K562 (cell line): ENCODE measurements around the gene NR3C2. TPM values are rescaled to one million over a fixed set of nuclear protein-coding genes. Genes with fewer than 3 reads are reported as not detected.

Experiments used
- ATAC-seq: fragments of 200-7000 bp; cut with Tn5 transposase; 3 replicates; pipeline ENCODE4 v1.9.1; 2020; ENCODE audit warnings: moderate library complexity
- BruUV-seq: library from RNA; stranded (reverse); fragments of 400-500 nt; replicated peaks from 2 replicates; lab custom pipeline; 2021; lab: Mats Ljungman, UMichigan
- CTCF ChIA-PET: fragments of 300-600 bp; formaldehyde crosslinking; extraction: SDS; loops from one replicate; lab custom pipeline; 2021; ENCODE audit warnings: low intra/inter-chr PET ratio; lab: Yijun Ruan, JAX
- POLR2A ChIA-PET: fragments of 300-600, 350-650 bp; sonication (Branson Sonifier 250); formaldehyde crosslinking; extraction: SDS; loops from one replicate; lab custom pipeline; 2021; ENCODE audit warnings: antibody characterized with exemption, inconsistent platforms; lab: Yijun Ruan, JAX
- DNase-seq, 4 experiments: peaks; one replicate each; pipeline versions ENCODE4 v3.0.0 to v3.0.0-alpha.2; 2011 to 2018; ENCODE audit warnings: low spot score in 3 of 4, mixed read lengths in 3 of 4; ENCODE audit errors: extremely low read depth in 1 of 4
- FAIRE-seq: peaks from 2 replicates; lab custom pipeline; 2011; peaks lifted over from hg19 to GRCh38; lab: Jason Lieb, UNC
- H2AFZ ChIP-seq: 2 replicates; pipeline ENCODE4 v1.6.0; 2011; ENCODE audit warnings: low read depth, low read length, control low read depth, inconsistent platforms
- H3K27ac ChIP-seq: fragments of 200-600 bp; 3 replicates; pipeline ENCODE4 v1.8.0; 2011; ENCODE audit warnings: low read depth, mild to moderate bottlenecking, control low read depth, inconsistent platforms, low read length, moderate library complexity, mixed read lengths; ENCODE audit errors: extremely low read depth
- H3K27me3 ChIP-seq, 2 experiments: fragments of 300-600 bp in 1 of 2; 2 replicates in 1 of 2; 3 replicates in 1 of 2; pipeline versions ENCODE4 v1.6.0 to v1.8.0; 2011; ENCODE audit warnings: inconsistent platforms in 2 of 2, low read length in 2 of 2, mild to moderate bottlenecking in 1 of 2, mixed read lengths in 1 of 2, moderate library complexity in 1 of 2; ENCODE audit not compliant: control insufficient read depth in 2 of 2, insufficient read depth in 2 of 2
- H3K36me3 ChIP-seq: fragments of 300-600 bp; 3 replicates; pipeline ENCODE4 v1.8.0; 2011; ENCODE audit warnings: mild to moderate bottlenecking, low read length, inconsistent platforms; ENCODE audit not compliant: control insufficient read depth, insufficient read depth
- H3K4me1 ChIP-seq, 2 experiments: fragments of 200-600 bp in 1 of 2; replicated peaks in 1 of 2; 2 replicates in 1 of 2; 3 replicates in 1 of 2; pipeline versions ENCODE4 v1.5.1 to v1.8.0; 2011; ENCODE audit warnings: inconsistent platforms in 2 of 2, low read length in 2 of 2, mild to moderate bottlenecking in 1 of 2, mixed read lengths in 1 of 2, moderate library complexity in 1 of 2; ENCODE audit not compliant: control insufficient read depth in 2 of 2, insufficient read depth in 2 of 2
- H3K4me2 ChIP-seq: 2 replicates; pipeline ENCODE4 v1.6.1; 2011; ENCODE audit warnings: low read length, control low read depth, inconsistent platforms, mixed read lengths; ENCODE audit not compliant: insufficient read depth
- H3K4me3 ChIP-seq: fragments of 200-600 bp; sonication (generic), shearing (Covaris generic); 2 replicates; pipeline ENCODE4 v1.5.1; 2016; ENCODE audit warnings: control low read depth, inconsistent platforms
- H3K79me2 ChIP-seq: fragments of 200-600 bp; 3 replicates; pipeline ENCODE4 v1.8.0; 2011; ENCODE audit warnings: low read length, inconsistent platforms; ENCODE audit not compliant: control insufficient read depth, insufficient read depth
- H3K9ac ChIP-seq, 2 experiments: 2 replicates each; pipeline versions ENCODE4 v1.6.0 to v1.6.1; 2011; ENCODE audit warnings: low read depth in 2 of 2, low read length in 2 of 2, control low read depth in 1 of 2, inconsistent platforms in 1 of 2, mild to moderate bottlenecking in 1 of 2, mixed read lengths in 1 of 2; ENCODE audit not compliant: insufficient read depth in 1 of 2
- H3K9me1 ChIP-seq: one replicate; pipeline ENCODE4 v1.6.0; 2011; ENCODE audit warnings: inconsistent platforms, mild to moderate bottlenecking, low read length, moderate library complexity; ENCODE audit not compliant: control insufficient read depth, insufficient read depth
- H3K9me3 ChIP-seq: replicated peaks from 2 replicates; pipeline ENCODE4 v1.5.1; 2011; ENCODE audit warnings: low read depth, low read length, inconsistent platforms; ENCODE audit not compliant: control insufficient read depth, insufficient read depth
- H4K20me1 ChIP-seq: replicated peaks from 2 replicates; pipeline ENCODE4 v1.6.1; 2011; ENCODE audit warnings: low read length, inconsistent platforms, mixed read lengths; ENCODE audit not compliant: control insufficient read depth, insufficient read depth
- HMG20B ChIP-seq: fragments of 250-450 bp; sonication (Bioruptor Pico); IDR thresholded peaks from 2 replicates; pipeline ENCODE4 v1.5.0; 2021; ENCODE audit warnings: mild to moderate bottlenecking
- LARP7 ChIP-seq: fragments of 450-650 bp; IDR thresholded peaks from 2 replicates; pipeline ENCODE4 v1.6.1; 2016
- NELFE ChIP-seq: IDR thresholded peaks from 2 replicates; pipeline ENCODE4 v1.6.1; 2011; ENCODE audit warnings: mild to moderate bottlenecking; ENCODE audit not compliant: insufficient read depth, insufficient read length
- PCBP2 ChIP-seq: fragments of 200-400 bp; formaldehyde crosslinking; IDR thresholded peaks from 2 replicates; pipeline ENCODE4 v1.6.1; 2018; ENCODE audit warnings: low read length, low read depth, mild to moderate bottlenecking, moderate library complexity; ENCODE audit not compliant: poor library complexity, severe bottlenecking
- RBM22 ChIP-seq: fragments of 200-400 bp; formaldehyde crosslinking; IDR thresholded peaks from 2 replicates; pipeline ENCODE4 v1.6.1; 2018; ENCODE audit warnings: low read length, low read depth; ENCODE audit not compliant: poor library complexity, severe bottlenecking
- RNF2 ChIP-seq: sonication (generic); IDR thresholded peaks from 2 replicates; pipeline ENCODE4 v1.6.1; 2016
- SLC30A9 ChIP-seq: fragments of 250-450 bp; sonication (Bioruptor Pico); IDR thresholded peaks from 2 replicates; pipeline ENCODE4 v1.8.0; 2022; ENCODE audit warnings: mild to moderate bottlenecking, moderate library complexity
- TEAD2 ChIP-seq: fragments of 450-650 bp; IDR thresholded peaks from 2 replicates; pipeline ENCODE4 v1.6.1; 2016; ENCODE audit warnings: missing genetic modification characterization, control low read depth, missing compliant biosample characterization
- ZNF134 ChIP-seq: fragments of 250-450 bp; sonication (Bioruptor Pico); conservative IDR thresholded peaks from 2 replicates; pipeline ENCODE4 v1.4.0; 2020
- WGBS: fragments of 100-300 bp; shearing (Covaris generic); methylation state at CpG from one replicate; pipeline ENCODE4 v1.1.6; 2016; ENCODE audit warnings: low coverage, mixed read lengths; ENCODE audit not compliant: insufficient coverage; ENCODE audit errors: missing lambda C conversion rate; 5-methylcytosine and 5-hydroxymethylcytosine counted together
- in situ Hi-C: fragments of 300-500 bp; cut with MboI; formaldehyde crosslinking; loops from 4 replicates; pipeline ENCODE4 v1.15.0; 2018; ENCODE audit warnings: inconsistent platforms, mixed read lengths
- intact Hi-C: fragments of 100-400 bp; cut with micrococcal nuclease; formaldehyde crosslinking; loops from 2 replicates; pipeline ENCODE4 v1.14.2; 2022
- polyA plus RNA-seq, 8 experiments: library from polyadenylated mRNA; depleted of rRNA in 4 of 8; stranded (reverse) in 5 of 8; unstranded in 3 of 8; fragments of >200 nt; fragmentation: Nextera tagmentation in 2 of 8; fragmentation: Illumina TruSeq in 1 of 8; extraction: Ambion mirVana in 2 of 8; extraction: Trizol in 1 of 8; gene quantifications; 2 replicates each; pipeline versions ENCODE4 v1.2.1 to v1.2.3, GENCODE V29; 2011 to 2014; ENCODE audit warnings: inconsistent platforms in 1 of 8, missing spikeins in 1 of 8
- total RNA-seq, 7 experiments: library from RNA; depleted of rRNA in 6 of 7; stranded (reverse); fragments of >200 nt in 6 of 7; fragmentation: Illumina TruSeq in 2 of 7; extraction: Trizol in 2 of 7; gene quantifications; 2 replicates each; pipeline versions ENCODE4 v1.2.1 to v1.2.3, GENCODE V29; 2011 to 2021; ENCODE audit warnings: low replicate concordance in 1 of 7
- TF ChIP-seq, protein P1 (sequence below): fragments of 250-450 bp; sonication (Bioruptor Pico); IDR thresholded peaks from 2 replicates; pipeline ENCODE4 v1.8.0; 2021; ENCODE audit warnings: borderline replicate concordance, mild to moderate bottlenecking, moderate library complexity; ENCODE audit not compliant: poor library complexity, severe bottlenecking
- TF ChIP-seq, protein P2 (sequence below): fragments of 250-450 bp; sonication (Bioruptor Pico); IDR thresholded peaks from 2 replicates; pipeline ENCODE4 v1.5.0; 2020; ENCODE audit warnings: mild to moderate bottlenecking, borderline replicate concordance
- TF ChIP-seq, protein P3 (sequence below), 2 experiments: IDR thresholded peaks; 2 replicates each; pipeline ENCODE4 v1.6.1; 2011; ENCODE audit warnings: borderline replicate concordance in 1 of 2, control low read depth in 1 of 2, low read depth in 1 of 2, low read length in 1 of 2, mild to moderate bottlenecking in 1 of 2, mixed read lengths in 1 of 2, moderate library complexity in 1 of 2; ENCODE audit not compliant: insufficient read depth in 1 of 2, insufficient read length in 1 of 2, poor library complexity in 1 of 2, severe bottlenecking in 1 of 2; ENCODE audit errors: extremely low read depth in 1 of 2
- TF ChIP-seq, protein P4 (sequence below): fragments of 250-450 bp; sonication (Bioruptor Pico); IDR thresholded peaks from 2 replicates; pipeline ENCODE4 v1.8.0; 2022; ENCODE audit warnings: moderate library complexity, mild to moderate bottlenecking, inconsistent platforms
- TF ChIP-seq, protein P5 (sequence below): sonication (generic); formaldehyde crosslinking; IDR thresholded peaks from 2 replicates; pipeline ENCODE4 v1.9.0; 2022; ENCODE audit warnings: mild to moderate bottlenecking, missing genetic modification reagents

Gene NR3C2
- total and polyA plus RNA-seq, 9 of the 15 experiments (the other 6 are each of a cell fraction or from before 2014, with no cell fraction given) = 0.01 to 0.28 (median 0.16) TPM; not detected in 2

DNA sequence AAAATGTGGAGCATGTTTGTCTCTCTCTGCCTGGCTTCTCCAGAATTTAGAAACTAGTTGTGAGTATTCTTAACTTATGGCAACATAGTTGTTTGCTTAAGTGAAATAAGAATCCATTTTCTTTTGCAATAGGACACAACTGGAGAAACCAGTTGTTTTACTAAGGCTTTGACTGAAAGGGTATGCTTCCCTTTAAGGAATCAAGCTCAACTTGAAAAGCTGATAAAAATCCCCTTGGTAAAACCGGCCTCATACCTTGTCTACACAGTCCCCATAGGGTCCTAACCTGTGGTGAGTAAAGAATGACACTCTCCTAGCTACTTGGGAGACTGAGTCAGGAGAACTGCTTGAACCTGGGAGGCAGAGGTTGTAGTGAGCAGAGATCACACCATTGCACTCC lies 139.8 kb downstream of the NR3C2 start:
- ChIA-PET CTCF (no interaction called here), POLR2A (no interaction called here)
- Histone ChIP-seq H3K9me1 (no peaks in the 10 kb centered on the region), H3K9ac (no peak overlapping the region), H2AFZ (no peak overlapping the region), H3K27me3 (no peaks in the 10 kb centered on the region), H3K4me2 (no peak overlapping the region), H3K79me2 (no peaks in the 10 kb centered on the region), H3K9me3 (no peaks in the 10 kb centered on the region), H4K20me1 (no peaks in the 10 kb centered on the region), H3K27ac (no peak overlapping the region), H3K36me3 (no peaks in the 10 kb centered on the region), H3K4me3 (no peak overlapping the region), H3K4me1 (no peaks in the 10 kb centered on the region)
- FAIRE-seq (no peak), DNase-seq (no peak), ATAC-seq (no peak)
- intact Hi-C loops (no loop called here), in situ Hi-C loops (no loop called here)
- TF ChIP-seq SLC30A9 (CRISPR knock-in tag) (no peak), HMG20B (CRISPR knock-in tag) (no peak), ZNF134 (CRISPR knock-in tag) (no peak), RNF2 (no peak), RBM22 (no peak), PCBP2 (no peak), LARP7 (no peak), NELFE (no peak), TEAD2 (tag) (no peak)
- TF ChIP-seq, protein P1, sequence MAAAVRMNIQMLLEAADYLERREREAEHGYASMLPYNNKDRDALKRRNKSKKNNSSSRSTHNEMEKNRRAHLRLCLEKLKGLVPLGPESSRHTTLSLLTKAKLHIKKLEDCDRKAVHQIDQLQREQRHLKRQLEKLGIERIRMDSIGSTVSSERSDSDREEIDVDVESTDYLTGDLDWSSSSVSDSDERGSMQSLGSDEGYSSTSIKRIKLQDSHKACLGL (CRISPR knock-in tag) = no peak
- TF ChIP-seq, protein P2, sequence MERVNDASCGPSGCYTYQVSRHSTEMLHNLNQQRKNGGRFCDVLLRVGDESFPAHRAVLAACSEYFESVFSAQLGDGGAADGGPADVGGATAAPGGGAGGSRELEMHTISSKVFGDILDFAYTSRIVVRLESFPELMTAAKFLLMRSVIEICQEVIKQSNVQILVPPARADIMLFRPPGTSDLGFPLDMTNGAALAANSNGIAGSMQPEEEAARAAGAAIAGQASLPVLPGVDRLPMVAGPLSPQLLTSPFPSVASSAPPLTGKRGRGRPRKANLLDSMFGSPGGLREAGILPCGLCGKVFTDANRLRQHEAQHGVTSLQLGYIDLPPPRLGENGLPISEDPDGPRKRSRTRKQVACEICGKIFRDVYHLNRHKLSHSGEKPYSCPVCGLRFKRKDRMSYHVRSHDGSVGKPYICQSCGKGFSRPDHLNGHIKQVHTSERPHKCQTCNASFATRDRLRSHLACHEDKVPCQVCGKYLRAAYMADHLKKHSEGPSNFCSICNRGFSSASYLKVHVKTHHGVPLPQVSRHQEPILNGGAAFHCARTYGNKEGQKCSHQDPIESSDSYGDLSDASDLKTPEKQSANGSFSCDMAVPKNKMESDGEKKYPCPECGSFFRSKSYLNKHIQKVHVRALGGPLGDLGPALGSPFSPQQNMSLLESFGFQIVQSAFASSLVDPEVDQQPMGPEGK = no peak
- TF ChIP-seq, protein P3, sequence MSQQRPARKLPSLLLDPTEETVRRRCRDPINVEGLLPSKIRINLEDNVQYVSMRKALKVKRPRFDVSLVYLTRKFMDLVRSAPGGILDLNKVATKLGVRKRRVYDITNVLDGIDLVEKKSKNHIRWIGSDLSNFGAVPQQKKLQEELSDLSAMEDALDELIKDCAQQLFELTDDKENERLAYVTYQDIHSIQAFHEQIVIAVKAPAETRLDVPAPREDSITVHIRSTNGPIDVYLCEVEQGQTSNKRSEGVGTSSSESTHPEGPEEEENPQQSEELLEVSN (IDR thresholded peaks at IDR 0.05; ENCODE audit: borderline replicate concordance in 1 of 2, extremely low read depth in 1 of 2, insufficient read depth in 1 of 2, insufficient read length in 1 of 2, low read depth in 1 of 2, low read length in 1 of 2, poor library complexity in 1 of 2, severe bottlenecking in 1 of 2) = no peak
- TF ChIP-seq, protein P4, sequence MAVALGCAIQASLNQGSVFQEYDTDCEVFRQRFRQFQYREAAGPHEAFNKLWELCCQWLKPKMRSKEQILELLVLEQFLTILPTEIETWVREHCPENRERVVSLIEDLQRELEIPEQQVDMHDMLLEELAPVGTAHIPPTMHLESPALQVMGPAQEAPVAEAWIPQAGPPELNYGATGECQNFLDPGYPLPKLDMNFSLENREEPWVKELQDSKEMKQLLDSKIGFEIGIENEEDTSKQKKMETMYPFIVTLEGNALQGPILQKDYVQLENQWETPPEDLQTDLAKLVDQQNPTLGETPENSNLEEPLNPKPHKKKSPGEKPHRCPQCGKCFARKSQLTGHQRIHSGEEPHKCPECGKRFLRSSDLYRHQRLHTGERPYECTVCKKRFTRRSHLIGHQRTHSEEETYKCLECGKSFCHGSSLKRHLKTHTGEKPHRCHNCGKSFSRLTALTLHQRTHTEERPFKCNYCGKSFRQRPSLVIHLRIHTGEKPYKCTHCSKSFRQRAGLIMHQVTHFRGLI = no peak
- TF ChIP-seq, protein P5, sequence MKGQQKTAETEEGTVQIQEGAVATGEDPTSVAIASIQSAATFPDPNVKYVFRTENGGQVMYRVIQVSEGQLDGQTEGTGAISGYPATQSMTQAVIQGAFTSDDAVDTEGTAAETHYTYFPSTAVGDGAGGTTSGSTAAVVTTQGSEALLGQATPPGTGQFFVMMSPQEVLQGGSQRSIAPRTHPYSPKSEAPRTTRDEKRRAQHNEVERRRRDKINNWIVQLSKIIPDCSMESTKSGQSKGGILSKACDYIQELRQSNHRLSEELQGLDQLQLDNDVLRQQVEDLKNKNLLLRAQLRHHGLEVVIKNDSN (CRISPR knock-in tag) = no peak
- 0% methylated on average over 1 of the region's 1 CpG for WGBS
- no TSS peak for BruUV-seq
